Measurements from ENCODE around the gene MORC3. TPM values are rescaled to one million over a fixed set of nuclear protein-coding genes. Genes with fewer than 3 reads are reported as not detected.
A peak's percentile ranks its signal among the peaks of the same experiment; 100 is the strongest.

MORC3 gene
- total and polyA plus RNA-seq, 8 donors = 8.0 to 95.1 (median 19.8) TPM

DNA sequence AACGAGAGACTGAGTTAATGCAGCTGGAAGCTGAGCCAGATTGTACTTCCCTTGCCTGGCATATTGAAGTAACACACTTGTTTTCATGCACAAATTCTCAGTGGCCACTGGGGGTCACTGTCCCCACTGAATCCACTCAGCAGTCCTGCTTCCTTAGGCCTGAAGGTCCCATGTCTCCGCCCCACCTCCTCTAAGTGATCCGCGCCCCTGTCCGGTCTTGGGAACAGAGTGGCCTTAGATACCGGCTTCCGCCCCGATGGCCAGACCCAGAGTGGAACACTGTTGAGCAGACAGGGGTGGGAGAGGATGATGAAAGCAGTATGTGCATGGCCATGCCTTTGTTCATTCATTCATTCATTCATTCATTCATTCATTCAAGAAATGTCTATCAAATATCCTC, 100.0 kb downstream of the MORC3 start:
- TF ChIP-seq POLR2A (IDR thresholded peaks at IDR 0.05) = no peak
- TF ChIP-seq POLR2AphosphoS5 (IDR thresholded peaks at IDR 0.05) = peak in 1 of 3 donors; percentile 63
- TF ChIP-seq, protein P1, sequence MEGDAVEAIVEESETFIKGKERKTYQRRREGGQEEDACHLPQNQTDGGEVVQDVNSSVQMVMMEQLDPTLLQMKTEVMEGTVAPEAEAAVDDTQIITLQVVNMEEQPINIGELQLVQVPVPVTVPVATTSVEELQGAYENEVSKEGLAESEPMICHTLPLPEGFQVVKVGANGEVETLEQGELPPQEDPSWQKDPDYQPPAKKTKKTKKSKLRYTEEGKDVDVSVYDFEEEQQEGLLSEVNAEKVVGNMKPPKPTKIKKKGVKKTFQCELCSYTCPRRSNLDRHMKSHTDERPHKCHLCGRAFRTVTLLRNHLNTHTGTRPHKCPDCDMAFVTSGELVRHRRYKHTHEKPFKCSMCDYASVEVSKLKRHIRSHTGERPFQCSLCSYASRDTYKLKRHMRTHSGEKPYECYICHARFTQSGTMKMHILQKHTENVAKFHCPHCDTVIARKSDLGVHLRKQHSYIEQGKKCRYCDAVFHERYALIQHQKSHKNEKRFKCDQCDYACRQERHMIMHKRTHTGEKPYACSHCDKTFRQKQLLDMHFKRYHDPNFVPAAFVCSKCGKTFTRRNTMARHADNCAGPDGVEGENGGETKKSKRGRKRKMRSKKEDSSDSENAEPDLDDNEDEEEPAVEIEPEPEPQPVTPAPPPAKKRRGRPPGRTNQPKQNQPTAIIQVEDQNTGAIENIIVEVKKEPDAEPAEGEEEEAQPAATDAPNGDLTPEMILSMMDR (IDR thresholded peaks at IDR 0.05) = peak in 5 of 7 experiments; percentile 50 to 77 (median 69)
- TF ChIP-seq EP300 (IDR thresholded peaks at IDR 0.05) = no peak
- H3K27me3 ChIP-seq = no peaks in the 10 kb centered on the region
- intact Hi-C loops (cut with DNase I; ENCODE audit: low total_unique reads) = loop anchor here (10.0 kb wide), 1 partner anchor 175 kb away; no protein-coding TSS in a partner anchor
- H3K9me3 ChIP-seq = no peaks in the 10 kb centered on the region
- H3K4me1 ChIP-seq = peaks cover 0 to 13% (median 9%) of the 10 kb centered on the region in 4 donors
- H3K36me3 ChIP-seq = peaks cover 5 to 35% (median 28%) of the 10 kb centered on the region in 4 donors
- 6 to 20% (median 9%) methylated on average over 8 of the region's 8 CpGs for WGBS, 5 donors
- no peak overlapping the region for H3K4me3 ChIP-seq
- peak; percentile 85 to 96 for DNase-seq
- no peak overlapping the region for H3K27ac ChIP-seq

DNA sequence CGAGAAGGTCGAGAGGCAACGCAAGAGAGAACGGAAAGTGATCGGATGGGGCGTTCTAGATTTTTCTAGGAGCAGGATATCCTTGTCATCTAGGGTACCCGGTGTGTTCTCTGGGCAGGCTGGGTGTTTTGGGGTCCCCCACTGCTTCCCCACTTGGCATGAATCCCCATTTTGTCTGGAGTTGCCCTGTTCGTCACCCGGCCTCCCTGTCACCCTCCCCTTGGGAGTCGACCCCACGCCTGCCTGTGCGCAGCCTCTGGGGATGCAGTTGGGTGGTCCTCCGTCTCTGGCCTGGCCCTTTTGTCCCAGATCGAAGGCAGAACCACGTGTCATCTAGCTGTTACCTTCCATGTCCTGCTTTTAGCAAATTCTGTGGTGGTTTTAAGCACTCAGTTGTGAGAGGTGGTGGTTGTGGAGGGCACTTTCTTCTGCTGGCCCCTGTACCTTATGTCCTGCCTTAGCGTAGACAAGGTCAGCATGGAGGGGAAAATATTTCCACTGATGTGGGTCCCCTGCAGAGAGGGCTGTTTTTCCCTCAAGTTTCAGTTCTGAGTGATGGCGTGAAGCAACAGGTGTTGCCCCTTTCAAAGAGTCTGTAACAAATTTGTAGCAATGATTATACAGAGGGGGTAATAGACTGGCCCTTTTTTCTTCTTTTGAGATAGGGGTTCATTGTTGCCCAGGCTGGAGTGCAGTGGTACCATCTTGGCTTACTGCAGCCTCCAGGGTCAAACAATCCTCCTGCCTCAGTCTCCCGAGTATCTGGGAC, 100.8 kb downstream of the MORC3 start:
- Histone ChIP-seq H3K27ac (no peak overlapping the region), H3K36me3 (peaks cover 3 to 29% (median 21%) of the 10 kb centered on the region in 4 donors), H3K27me3 (no peaks in the 10 kb centered on the region), H3K9me3 (no peaks in the 10 kb centered on the region), H3K4me1 (peaks cover 0 to 13% (median 9%) of the 10 kb centered on the region in 4 donors), H3K4me3 (no peak overlapping the region)
- TF ChIP-seq POLR2AphosphoS5 (IDR thresholded peaks at IDR 0.05) (no peak), POLR2A (IDR thresholded peaks at IDR 0.05) (no peak), EP300 (IDR thresholded peaks at IDR 0.05) (no peak)
- TF ChIP-seq, protein P1 (IDR thresholded peaks at IDR 0.05) = no peak
- WGBS, 5 donors = 90 to 94% (median 94%) methylated on average over 18 of the region's 18 CpGs
- no peak for DNase-seq
- intact Hi-C loops (cut with DNase I; ENCODE audit: low total_unique reads) = no loop called here

GRCh38 chr21:36422279-36423098, 102.5 kb downstream of the MORC3 start:
- Histone ChIP-seq H3K9me3 (no peaks in the 10 kb centered on the region), H3K36me3 (peaks cover 0 to 11% (median 5%) of the 10 kb centered on the region in 4 donors), H3K27me3 (no peaks in the 10 kb centered on the region), H3K4me1 (peaks cover 0 to 13% (median 9%) of the 10 kb centered on the region in 4 donors), H3K27ac (no peak overlapping the region), H3K4me3 (no peak overlapping the region)
- DNase-seq = peak; percentile 66 to 83
- WGBS, 5 donors = 52 to 59% (median 56%) methylated on average over 27 to 28 of the region's 28 CpGs
- intact Hi-C loops (cut with DNase I; ENCODE audit: low total_unique reads) = no loop called here
- TF ChIP-seq, protein P1 (IDR thresholded peaks at IDR 0.05) = peak in 5 of 7 experiments; percentile 25 to 76 (median 34)
- TF ChIP-seq POLR2AphosphoS5 (IDR thresholded peaks at IDR 0.05) (no peak), EP300 (IDR thresholded peaks at IDR 0.05) (no peak), POLR2A (IDR thresholded peaks at IDR 0.05) (no peak)

DNA sequence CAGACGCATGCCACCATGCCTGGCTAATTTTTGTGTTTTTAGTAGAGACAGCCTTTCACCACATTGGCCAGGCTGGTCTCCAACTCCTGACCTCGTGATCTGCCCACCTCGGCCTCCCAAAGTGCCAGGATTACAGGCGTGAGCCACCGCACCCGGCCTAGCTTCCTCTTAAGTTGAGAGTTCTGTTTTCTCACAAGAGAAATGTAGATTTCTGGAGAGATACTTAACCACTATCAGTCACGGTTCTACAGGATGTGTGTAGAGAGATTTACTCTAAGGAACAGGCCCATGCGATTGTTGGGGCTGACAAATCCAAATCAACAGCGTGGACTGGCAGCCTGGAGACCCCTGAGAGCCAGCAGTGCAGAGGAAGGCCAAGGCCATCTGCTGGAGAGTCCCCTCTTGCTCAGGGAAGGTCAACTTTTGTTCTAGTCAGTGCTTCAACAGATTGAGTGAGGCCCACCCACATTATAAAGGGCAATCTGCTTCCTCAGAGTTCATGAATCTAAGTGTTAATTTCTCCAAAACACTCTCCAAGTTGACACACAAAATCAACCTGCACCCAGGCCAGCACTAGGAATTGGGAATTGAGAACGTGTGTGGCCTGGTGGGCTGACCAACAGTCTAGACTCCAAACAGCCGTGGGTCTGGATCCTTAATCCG, 103.9 kb downstream of the MORC3 start:
- intact Hi-C loops (cut with DNase I; ENCODE audit: low total_unique reads) = no loop called here
- 82 to 92% (median 84%) methylated on average over 12 of the region's 12 CpGs for WGBS, 5 donors

More for the DNA sequence above, 103.9 kb downstream of the MORC3 start:
- Histone ChIP-seq H3K9me3 (no peaks in the 10 kb centered on the region), H3K4me1 (peaks cover 0 to 17% (median 9%) of the 10 kb centered on the region in 4 donors), H3K27me3 (no peaks in the 10 kb centered on the region), H3K36me3 (no peaks in the 10 kb centered on the region), H3K4me3 (no peak overlapping the region), H3K27ac (no peak overlapping the region)
- TF ChIP-seq, protein P1 (IDR thresholded peaks at IDR 0.05) = no peak
- TF ChIP-seq EP300 (IDR thresholded peaks at IDR 0.05) = no peak
- no peak for TF ChIP-seq POLR2AphosphoS5 (IDR thresholded peaks at IDR 0.05)
- TF ChIP-seq POLR2A (IDR thresholded peaks at IDR 0.05) = no peak
- DNase-seq = no peak
